NCI-H2029 (cell line): ENCODE data around the gene LCOR.
A peak's percentile ranks its signal among the peaks of the same experiment; 100 is the strongest.

Source experiments
- DNase-seq: peaks from one replicate; lab custom pipeline; 2025; lab: John Stamatoyannopoulos, UW

LCOR gene

DNA sequence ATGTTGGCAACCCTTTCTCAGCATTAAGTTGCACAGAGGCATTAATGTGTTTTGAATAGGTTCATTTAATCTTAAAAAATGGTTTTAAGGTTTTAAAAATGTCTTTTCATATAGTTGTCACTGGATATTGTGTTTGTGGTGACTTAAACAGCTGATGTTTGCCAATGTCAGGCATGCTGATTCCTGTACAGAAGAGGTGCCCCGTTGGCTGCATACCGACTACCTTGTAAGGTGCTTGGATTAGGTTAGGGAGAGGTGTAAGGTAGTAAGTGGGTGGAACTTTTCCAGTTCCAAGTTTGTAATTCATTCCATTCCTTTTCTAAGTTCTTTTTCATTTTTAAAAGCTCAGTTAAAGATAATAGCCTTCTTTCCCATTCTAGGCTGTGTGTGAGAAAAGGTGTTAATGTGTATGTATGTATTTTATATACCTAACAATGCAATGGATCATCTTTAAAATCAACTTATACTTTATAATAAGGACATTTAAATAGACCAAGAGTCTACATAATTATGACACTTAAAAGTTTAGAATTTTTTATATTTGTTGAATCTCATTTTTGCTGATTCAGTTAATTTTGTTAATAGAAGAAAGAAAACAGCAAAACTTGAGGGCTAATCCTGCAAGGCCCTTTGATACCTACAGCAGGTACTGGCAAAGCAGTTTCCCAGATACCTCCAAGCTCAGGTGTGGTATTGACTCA lies 155.2 kb downstream of the LCOR start:
- DNase-seq: no peak

- no peak for DNase-seq
Observed at GRCh38 chr10:96987842-96988175, 155.7 kb downstream of the LCOR start.

DNA sequence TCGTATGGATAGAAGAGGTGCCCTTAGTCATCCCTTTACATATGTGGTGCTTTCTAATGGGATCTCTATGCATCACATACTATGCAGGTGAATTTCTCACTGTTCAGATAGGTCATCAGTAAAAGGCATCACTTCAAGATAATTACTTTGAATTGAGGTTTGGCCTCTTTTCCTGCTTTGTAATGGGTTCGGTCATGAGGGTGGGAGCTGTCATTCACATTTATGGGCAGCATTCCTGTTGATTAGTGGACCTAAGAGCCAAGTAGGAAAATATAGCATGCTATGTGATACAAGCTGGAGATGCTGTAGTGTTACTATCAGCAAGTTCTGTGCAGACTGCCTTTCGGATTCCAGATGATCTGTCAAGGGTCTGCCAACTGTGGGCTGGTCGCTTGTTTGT lies 156.3 kb downstream of the LCOR start:
- no peak for DNase-seq

GRCh38 chr10:96991313-96991841 lies 159.3 kb downstream of the LCOR start:
- DNase-seq: no peak

DNA sequence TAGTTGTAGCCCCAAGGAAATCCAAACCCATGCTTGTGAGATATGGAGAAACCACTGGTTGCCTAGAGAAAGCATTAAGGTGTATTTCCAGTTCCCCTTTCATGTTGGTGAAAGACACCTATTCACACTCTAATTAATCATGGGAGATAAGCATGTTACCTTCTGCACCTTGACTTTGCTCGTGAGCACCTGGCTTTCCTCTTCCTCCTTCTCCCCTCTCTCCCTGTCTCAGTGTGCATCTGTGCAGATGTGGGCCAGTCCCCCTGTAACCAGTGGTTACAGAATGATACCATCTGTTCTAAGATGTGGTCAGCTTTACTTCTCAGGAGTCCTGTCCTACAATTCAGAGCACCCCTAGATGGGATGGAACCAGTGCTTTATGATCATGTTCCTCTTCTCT lies 160.6 kb downstream of the LCOR start:
- DNase-seq: no peak

- DNase-seq: no peak
Observed at GRCh38 chr10:96995851-96996250, 163.8 kb downstream of the LCOR start.

GRCh38 chr10:96996275-96996965 lies 164.3 kb downstream of the LCOR start:
- DNase-seq: no peak

DNA sequence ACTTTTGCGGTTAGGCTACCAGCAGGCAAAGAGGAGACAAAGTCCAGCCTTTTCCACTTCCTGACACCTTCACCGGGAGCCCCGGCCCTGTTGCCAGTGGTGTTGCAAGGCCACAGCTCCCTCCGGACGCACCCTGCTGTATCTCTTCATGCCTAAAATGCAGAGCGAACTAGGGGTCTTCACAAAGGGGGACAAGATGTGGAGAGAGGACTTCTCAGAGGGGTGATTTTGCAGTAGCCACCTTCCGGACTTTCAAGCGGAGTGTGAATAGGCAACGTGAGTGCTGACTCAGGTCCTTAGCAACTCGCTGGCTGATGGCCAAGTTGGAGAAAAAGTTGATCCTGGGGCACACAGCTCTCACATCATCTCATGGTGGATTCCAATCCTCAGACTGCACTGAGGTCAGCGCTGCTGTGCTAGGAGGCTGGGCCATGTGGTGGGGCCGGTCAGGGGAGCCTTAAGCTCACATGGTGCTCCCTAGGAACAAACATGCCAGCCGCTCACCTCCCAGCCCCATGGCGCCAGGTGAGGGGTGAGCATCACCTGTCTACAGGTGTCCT lies 166.3 kb downstream of the LCOR start:
- no peak for DNase-seq

GRCh38 chr10:96999337-96999736 lies 167.2 kb downstream of the LCOR start:
- no peak for DNase-seq

GRCh38 chr10:96999987-97000386 lies 167.9 kb downstream of the LCOR start:
- DNase-seq: no peak

- DNase-seq: peak; percentile 52
Observed at GRCh38 chr10:97000487-97001182, 168.5 kb downstream of the LCOR start.

GRCh38 chr10:97001183-97001991 lies 169.3 kb downstream of the LCOR start:
- no peak for DNase-seq

DNA sequence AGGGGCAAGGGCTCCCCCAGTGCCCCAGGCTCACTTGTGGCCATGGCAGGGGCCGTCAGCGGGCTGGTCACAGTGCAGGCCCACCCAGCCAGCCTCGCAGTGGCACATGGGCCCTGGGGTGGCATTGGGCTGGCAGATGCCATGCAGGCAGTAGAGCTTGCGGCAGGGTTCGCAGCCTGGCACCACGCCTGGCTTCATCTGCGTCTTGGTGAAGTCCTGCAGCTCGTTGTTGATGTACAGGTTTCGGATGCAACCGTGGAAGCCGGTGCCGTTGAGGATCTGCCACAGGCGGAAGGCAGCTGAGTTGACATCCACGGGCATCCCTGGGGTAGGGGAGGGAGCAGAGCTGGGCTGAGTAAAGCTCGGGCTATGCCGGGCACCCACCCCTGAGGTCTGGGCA lies 170.6 kb downstream of the LCOR start:
- DNase-seq: no peak

DNA sequence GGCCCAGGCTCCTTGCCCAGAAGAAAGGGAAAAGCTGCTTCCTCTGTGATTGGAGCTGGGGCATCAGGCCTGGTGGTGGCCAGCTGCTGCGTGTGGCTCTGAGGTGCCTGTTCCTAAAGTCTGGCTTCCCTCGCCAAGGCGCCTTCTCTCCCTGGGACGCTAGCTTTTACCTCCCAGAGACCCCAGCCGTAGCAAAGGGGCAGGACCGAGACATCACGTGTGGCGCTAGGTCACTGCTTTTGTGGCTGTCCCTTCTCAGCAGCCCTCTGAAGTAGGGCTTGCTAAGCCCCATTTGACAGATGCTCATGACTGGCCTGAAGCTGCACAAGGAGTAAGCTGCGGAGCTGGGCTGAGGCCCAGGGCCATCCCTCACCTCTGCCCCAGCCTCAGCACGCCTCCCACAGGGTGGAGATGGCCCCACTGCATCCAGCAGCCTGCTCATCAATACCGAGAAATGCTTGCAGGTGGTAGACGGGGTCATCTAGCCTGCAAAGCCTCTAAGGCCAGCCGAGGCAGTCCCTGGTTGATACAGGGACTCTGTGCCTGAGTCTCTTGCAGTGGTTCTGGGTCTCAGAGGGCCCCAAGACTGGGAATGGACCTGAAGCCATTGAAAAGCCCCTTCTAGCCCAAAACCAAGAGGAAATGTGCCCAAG lies 171.2 kb downstream of the LCOR start:
- no peak for DNase-seq

DNA sequence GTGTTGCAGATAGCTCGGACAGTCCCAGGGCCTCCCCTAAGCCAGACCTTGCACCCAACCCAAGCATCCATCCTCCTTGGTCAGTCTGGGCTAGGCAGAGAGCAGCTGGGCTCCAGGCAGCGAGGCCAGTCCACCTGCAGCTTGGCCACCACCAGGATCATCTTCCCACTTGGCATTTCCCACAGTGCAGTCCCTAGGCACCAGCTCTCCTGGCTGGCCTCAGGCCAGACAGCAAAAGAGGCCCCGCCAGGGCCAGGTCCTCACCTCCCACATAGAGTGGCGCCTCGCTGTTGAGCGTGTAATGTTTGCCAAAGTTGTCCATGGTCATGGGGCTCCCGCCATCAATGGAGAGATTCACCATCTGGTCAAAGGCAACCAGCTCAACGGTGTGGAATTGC lies 171.7 kb downstream of the LCOR start:
- DNase-seq: peak; percentile 15

DNA sequence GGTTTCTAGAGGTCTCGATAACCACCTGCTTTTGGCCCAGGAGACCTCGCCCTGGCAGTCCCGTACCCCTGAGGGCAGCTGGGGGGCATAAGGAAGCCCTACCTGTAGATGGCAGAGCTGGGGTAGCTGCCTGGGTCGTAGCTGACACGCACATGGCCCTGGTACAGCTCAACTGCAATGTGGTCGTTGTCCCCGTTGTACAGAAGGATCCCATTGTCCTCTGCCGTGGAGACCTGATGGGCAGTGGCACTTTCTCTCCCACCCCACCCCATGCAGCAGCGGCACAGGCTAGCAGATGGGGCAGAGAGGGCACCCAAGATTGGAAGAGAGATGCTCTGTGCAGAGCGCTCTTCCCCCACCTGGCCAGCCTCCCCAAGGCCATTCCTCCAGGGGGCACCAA lies 172.5 kb downstream of the LCOR start:
- no peak for DNase-seq

GRCh38 chr10:97005349-97005748 lies 173.3 kb downstream of the LCOR start:
- no peak for DNase-seq

GRCh38 chr10:97006364-97006763 lies 174.3 kb downstream of the LCOR start:
- DNase-seq: no peak

- no peak for DNase-seq
Observed at GRCh38 chr10:97007417-97007816, 175.3 kb downstream of the LCOR start.

- DNase-seq: no peak
Observed at GRCh38 chr10:97010695-97011206, 178.7 kb downstream of the LCOR start.

DNA sequence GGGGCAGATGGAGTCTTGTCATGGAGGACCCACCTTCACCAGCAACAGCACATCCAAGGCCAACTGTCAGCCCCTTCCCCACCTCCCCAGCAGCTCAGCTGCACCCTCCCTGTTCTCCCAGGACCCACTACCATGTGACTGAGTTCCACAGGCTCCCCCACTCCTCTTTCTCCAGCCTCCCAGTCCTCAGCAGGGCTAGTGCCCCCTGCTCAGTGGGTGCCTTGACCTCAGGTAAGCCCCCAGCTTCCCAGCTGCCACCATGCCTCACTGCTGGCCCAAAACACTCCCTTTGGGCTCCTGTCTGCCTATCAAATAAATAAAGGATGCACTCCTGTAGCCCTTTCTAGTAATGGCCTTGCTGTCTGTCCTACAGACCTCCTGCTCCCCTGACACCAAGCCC lies 179.3 kb downstream of the LCOR start:
- DNase-seq: no peak
